GM23248 (cell line): Measurements from ENCODE around the gene PDE10A. TPM values are rescaled to one million over a fixed set of nuclear protein-coding genes. Genes with fewer than 3 reads are reported as not detected.

ENCODE experiments used
- DNase-seq: peaks from one replicate; pipeline ENCODE4 v3.0.0-alpha.2; 2015
- H2AFZ ChIP-seq: fragments of 200-600 bp; sonication (generic); 2 replicates; pipeline ENCODE4 v1.6.1; 2016; ENCODE audit warnings: antibody characterized with exemption
- H3F3A ChIP-seq: fragments of 200-600 bp; sonication (generic); 2 replicates; pipeline ENCODE4 v1.6.1; 2016; ENCODE audit warnings: mild to moderate bottlenecking, antibody characterized with exemption, mixed run types; ENCODE audit not compliant: insufficient read depth
- H3K27ac ChIP-seq: fragments of 200-600 bp; sonication (generic); 2 replicates; pipeline ENCODE4 v1.5.1; 2016; ENCODE audit warnings: mild to moderate bottlenecking
- H3K27me3 ChIP-seq: fragments of 200-600 bp; sonication (generic); replicated peaks from 2 replicates; pipeline ENCODE4 v1.6.1; 2016; ENCODE audit warnings: mild to moderate bottlenecking; ENCODE audit not compliant: insufficient read depth
- H3K36me3 ChIP-seq: fragments of 200-600 bp; sonication (generic); 2 replicates; pipeline ENCODE4 v1.6.1; 2016; ENCODE audit warnings: low read depth, mild to moderate bottlenecking
- H3K4me1 ChIP-seq: fragments of 200-600 bp; sonication (generic); 2 replicates; pipeline ENCODE4 v1.6.1; 2016; ENCODE audit warnings: mild to moderate bottlenecking; ENCODE audit not compliant: insufficient read depth
- H3K4me2 ChIP-seq: fragments of 200-600 bp; sonication (generic); one replicate; pipeline ENCODE4 v1.6.1; 2016; ENCODE audit warnings: mild to moderate bottlenecking; ENCODE audit not compliant: unreplicated experiment
- H3K4me3 ChIP-seq: fragments of 200-600 bp; sonication (generic); 2 replicates; pipeline ENCODE4 v1.5.1; 2016; ENCODE audit warnings: mild to moderate bottlenecking
- H3K79me2 ChIP-seq: fragments of 200-600 bp; sonication (generic); 2 replicates; pipeline ENCODE4 v1.6.1; 2016; ENCODE audit warnings: mild to moderate bottlenecking; ENCODE audit not compliant: insufficient read depth
- H3K9ac ChIP-seq: fragments of 200-600 bp; sonication (generic); 2 replicates; pipeline ENCODE4 v1.6.1; 2016; ENCODE audit warnings: mild to moderate bottlenecking
- H3K9me2 ChIP-seq: fragments of 200-600 bp; sonication (generic); 2 replicates; pipeline ENCODE4 v1.6.1; 2016; ENCODE audit warnings: mixed run types, mild to moderate bottlenecking, moderate library complexity; ENCODE audit not compliant: insufficient read depth
- H3K9me3 ChIP-seq: fragments of 200-600 bp; sonication (generic); one replicate; pipeline ENCODE4 v1.6.1; 2017; ENCODE audit warnings: low read depth
- H4K20me1 ChIP-seq: fragments of 200-600 bp; sonication (generic); 2 replicates; pipeline ENCODE4 v1.6.0; 2016; ENCODE audit not compliant: insufficient read depth
- EZH2 ChIP-seq: fragments of 200-600 bp; sonication (generic); IDR thresholded peaks from 2 replicates; pipeline ENCODE4 v1.6.1; 2018; ENCODE audit warnings: antibody characterized with exemption, mild to moderate bottlenecking; ENCODE audit not compliant: insufficient read depth, poor library complexity, severe bottlenecking
- EZH2phosphoT487 ChIP-seq: fragments of 200-600 bp; sonication (generic); IDR thresholded peaks from 2 replicates; pipeline ENCODE4 v1.6.1; 2018; ENCODE audit warnings: antibody characterized with exemption, moderate library complexity, mild to moderate bottlenecking, low read depth; ENCODE audit not compliant: insufficient read depth
- WGBS, 2 experiments: methylation state at CpG; one replicate each; pipeline ENCODE4 v1.1.6; 2015 to 2017; ENCODE audit warnings: low lambda C conversion rate in 2 of 2, low coverage in 1 of 2; ENCODE audit errors: missing lambda C conversion rate in 2 of 2; 5-methylcytosine and 5-hydroxymethylcytosine counted together
- in situ Hi-C: fragments of 300-500 bp; cut with MboI; formaldehyde crosslinking; loops from 2 replicates; pipeline ENCODE4 v1.15.0; 2020
- polyA plus RNA-seq: library from polyadenylated mRNA; unstranded; fragments of >200 nt; fragmentation: Nextera tagmentation; extraction: Ambion mirVana; gene quantifications from 2 replicates; pipeline ENCODE4 v1.2.1, GENCODE V29; 2016
- total RNA-seq: library from RNA; depleted of rRNA; stranded (reverse); fragments of >200 nt; shearing (Covaris generic); gene quantifications from 2 replicates; pipeline ENCODE4 v1.2.3, GENCODE V29; 2014

PDE10A gene
- total and polyA plus RNA-seq, 2 experiments from 2014 or later, result 0.11 to 0.21 TPM

DNA sequence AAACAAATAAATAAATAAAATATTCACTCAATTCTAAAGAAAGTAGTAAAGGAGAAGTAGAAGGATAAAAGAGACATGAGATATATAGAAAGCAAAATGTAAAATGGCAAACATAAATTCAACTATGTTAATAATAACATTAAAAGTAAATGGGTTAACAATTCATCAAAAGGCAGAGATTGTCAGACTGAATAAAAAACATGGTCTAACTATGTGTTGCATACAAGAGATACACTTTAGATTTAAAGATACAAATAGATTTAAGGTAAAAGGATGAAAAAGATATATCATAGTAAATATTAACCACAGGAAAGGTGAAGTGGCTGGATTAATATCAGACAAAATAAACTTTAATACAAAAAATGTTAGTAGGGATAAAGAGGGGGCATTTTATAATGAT, 35.8 kb upstream of the PDE10A start:
- Histone ChIP-seq H3K4me1 (no peaks in the 10 kb centered on the region), H3K4me2 (no peak overlapping the region)

GRCh38 chr6:165697171-165697570, 34.1 kb upstream of the PDE10A start:
- Histone ChIP-seq H3K79me2 (no peaks in the 10 kb centered on the region), H3K9me2 (no peaks in the 10 kb centered on the region), H3K27me3 (no peaks in the 10 kb centered on the region), H4K20me1 (no peaks in the 10 kb centered on the region), H3K4me2 (no peak overlapping the region), H3K9ac (no peak overlapping the region), H3K9me3 (no peaks in the 10 kb centered on the region), H3K27ac (no peak overlapping the region), H3K4me1 (no peaks in the 10 kb centered on the region), H3K36me3 (no peaks in the 10 kb centered on the region), H3K4me3 (no peak overlapping the region), H3F3A (no peaks in the 10 kb centered on the region), H2AFZ (no peak overlapping the region)
- no peak for TF ChIP-seq EZH2phosphoT487
- no peak for TF ChIP-seq EZH2
- DNase-seq, result no peak
- 0% methylated on average over 1 of the region's 1 CpG for WGBS, 2 experiments
- in situ Hi-C loops, result no loop called here

More for the DNA sequence above, 35.8 kb upstream of the PDE10A start:
- no peaks in the 10 kb centered on the region for H4K20me1 ChIP-seq
- no peak for TF ChIP-seq EZH2phosphoT487
- TF ChIP-seq EZH2, result no peak
- DNase-seq, result no peak
- H3K9me3 ChIP-seq, result no peaks in the 10 kb centered on the region
- in situ Hi-C loops, result no loop called here
- no peak overlapping the region for H3K4me3 ChIP-seq
- no peaks in the 10 kb centered on the region for H3K36me3 ChIP-seq
- H3K9me2 ChIP-seq, result no peaks in the 10 kb centered on the region
- no peaks in the 10 kb centered on the region for H3K27me3 ChIP-seq
- H3K27ac ChIP-seq, result no peak overlapping the region
- no peak overlapping the region for H3K9ac ChIP-seq
- H3F3A ChIP-seq, result no peaks in the 10 kb centered on the region
- no peaks in the 10 kb centered on the region for H3K79me2 ChIP-seq
- no peak overlapping the region for H2AFZ ChIP-seq

GRCh38 chr6:165695722-165696515, 32.9 kb upstream of the PDE10A start:
- Histone ChIP-seq H2AFZ (no peak overlapping the region), H3K4me2 (no peak overlapping the region), H3K9ac (no peak overlapping the region), H3K4me3 (no peak overlapping the region), H3K27me3 (no peaks in the 10 kb centered on the region), H3F3A (no peaks in the 10 kb centered on the region), H3K27ac (no peak overlapping the region), H4K20me1 (no peaks in the 10 kb centered on the region), H3K4me1 (no peaks in the 10 kb centered on the region), H3K9me2 (no peaks in the 10 kb centered on the region), H3K79me2 (no peaks in the 10 kb centered on the region), H3K9me3 (no peaks in the 10 kb centered on the region), H3K36me3 (no peaks in the 10 kb centered on the region)
- WGBS, 2 experiments, result 30 to 31% methylated on average over 8 of the region's 8 CpGs
- TF ChIP-seq EZH2 (no peak), EZH2phosphoT487 (no peak)
- DNase-seq, result no peak
- in situ Hi-C loops, result no loop called here

- Histone ChIP-seq H3K4me1 (no peaks in the 10 kb centered on the region), H3K9me2 (no peaks in the 10 kb centered on the region), H2AFZ (no peak overlapping the region), H3F3A (no peaks in the 10 kb centered on the region), H3K9ac (no peak overlapping the region), H3K4me2 (no peak overlapping the region), H3K36me3 (no peaks in the 10 kb centered on the region), H3K4me3 (no peak overlapping the region), H3K27ac (no peak overlapping the region), H3K27me3 (no peaks in the 10 kb centered on the region), H4K20me1 (no peaks in the 10 kb centered on the region), H3K79me2 (no peaks in the 10 kb centered on the region), H3K9me3 (no peaks in the 10 kb centered on the region)
- in situ Hi-C loops, result no loop called here
- no peak for TF ChIP-seq EZH2phosphoT487
- no peak for TF ChIP-seq EZH2
- WGBS, 2 experiments, result 27 to 35% methylated on average over 12 of the region's 12 CpGs
- no peak for DNase-seq
These were observed 31.3 kb upstream of the PDE10A start for GRCh38 chr6:165694296-165694695.

GRCh38 chr6:165692106-165692653, 29.1 kb upstream of the PDE10A start:
- 31 to 33% methylated on average over 11 of the region's 11 CpGs for WGBS, 2 experiments
- Histone ChIP-seq H3K27me3 (no peaks in the 10 kb centered on the region), H4K20me1 (no peaks in the 10 kb centered on the region), H2AFZ (no peak overlapping the region), H3K4me2 (no peak overlapping the region), H3K4me1 (no peaks in the 10 kb centered on the region), H3K36me3 (no peaks in the 10 kb centered on the region), H3K9me2 (no peaks in the 10 kb centered on the region), H3K9ac (no peak overlapping the region), H3K9me3 (no peaks in the 10 kb centered on the region), H3K79me2 (no peaks in the 10 kb centered on the region), H3F3A (no peaks in the 10 kb centered on the region), H3K4me3 (no peak overlapping the region), H3K27ac (no peak overlapping the region)
- DNase-seq, result no peak
- in situ Hi-C loops, result no loop called here
- no peak for TF ChIP-seq EZH2phosphoT487
- TF ChIP-seq EZH2, result no peak
